Activated CD8-positive, alpha-beta memory T cell treated with anti-CD3 and anti-CD28 coated beads, Interleukin-2, amount 50 U/mL, for 1 hour (primary cell): ENCODE measurements around the gene AP1M1.

ENCODE experiments used
- DNase-seq: peaks from one replicate; pipeline ENCODE4 v3.0.0-alpha.2; 2020; ENCODE audit errors: extremely low read depth

Gene AP1M1

GRCh38 chr19:16232127-16232526, 34.4 kb downstream of the AP1M1 start:
- DNase-seq: no peak

DNA sequence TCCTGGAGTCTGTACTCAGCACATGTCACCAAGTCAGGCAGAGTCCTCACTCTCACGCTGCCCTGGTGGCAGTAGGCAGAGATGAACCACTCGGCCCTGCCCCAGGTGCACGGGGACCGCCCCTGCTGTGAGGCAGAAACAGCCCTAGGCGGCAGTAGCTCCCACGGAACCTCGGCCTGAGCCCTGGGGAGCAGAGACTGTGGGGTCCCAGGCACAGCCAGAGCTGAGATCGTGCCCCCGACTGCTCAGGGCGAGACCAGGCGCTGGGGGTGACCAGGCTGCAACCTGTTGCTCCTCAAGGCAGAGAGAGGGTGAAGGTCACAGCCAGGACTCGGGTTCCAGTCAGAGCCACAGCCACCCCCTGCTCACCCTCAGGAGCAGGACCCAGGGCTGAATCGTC, 34.9 kb downstream of the AP1M1 start:
- no peak for DNase-seq

DNA sequence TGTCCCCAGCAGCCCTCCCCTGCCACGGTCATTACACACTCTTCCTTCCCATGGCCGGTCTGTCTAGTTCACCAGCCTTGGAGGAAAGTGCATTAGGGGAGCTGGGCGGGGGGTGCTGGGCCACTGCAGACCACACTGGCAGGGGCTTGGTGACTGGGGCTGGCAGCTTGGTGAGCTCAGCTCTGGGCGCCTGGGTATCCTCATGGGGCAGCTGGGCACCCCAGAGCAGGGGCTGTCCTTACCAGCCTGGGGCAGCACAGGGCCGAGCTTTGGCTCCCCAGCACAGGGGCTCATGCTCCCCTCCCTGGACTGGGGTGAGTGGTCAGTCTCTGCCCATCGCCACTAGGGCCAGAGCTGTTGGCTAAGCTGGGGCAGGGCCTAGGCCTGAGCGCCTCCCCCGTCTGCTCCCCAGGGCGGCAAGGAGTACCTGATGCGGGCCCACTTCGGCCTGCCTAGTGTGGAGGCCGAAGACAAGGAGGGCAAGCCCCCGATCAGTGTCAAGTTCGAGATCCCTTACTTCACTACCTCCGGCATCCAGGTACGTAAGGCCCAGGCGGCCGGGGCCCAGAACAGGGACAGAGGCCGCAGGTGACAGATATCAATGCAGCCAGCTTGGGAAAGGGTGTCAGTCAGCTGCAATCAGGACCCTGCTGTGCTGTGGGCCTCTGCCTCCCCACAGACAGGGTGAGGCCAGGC, 35.5 kb downstream of the AP1M1 start:
- no peak for DNase-seq

DNA sequence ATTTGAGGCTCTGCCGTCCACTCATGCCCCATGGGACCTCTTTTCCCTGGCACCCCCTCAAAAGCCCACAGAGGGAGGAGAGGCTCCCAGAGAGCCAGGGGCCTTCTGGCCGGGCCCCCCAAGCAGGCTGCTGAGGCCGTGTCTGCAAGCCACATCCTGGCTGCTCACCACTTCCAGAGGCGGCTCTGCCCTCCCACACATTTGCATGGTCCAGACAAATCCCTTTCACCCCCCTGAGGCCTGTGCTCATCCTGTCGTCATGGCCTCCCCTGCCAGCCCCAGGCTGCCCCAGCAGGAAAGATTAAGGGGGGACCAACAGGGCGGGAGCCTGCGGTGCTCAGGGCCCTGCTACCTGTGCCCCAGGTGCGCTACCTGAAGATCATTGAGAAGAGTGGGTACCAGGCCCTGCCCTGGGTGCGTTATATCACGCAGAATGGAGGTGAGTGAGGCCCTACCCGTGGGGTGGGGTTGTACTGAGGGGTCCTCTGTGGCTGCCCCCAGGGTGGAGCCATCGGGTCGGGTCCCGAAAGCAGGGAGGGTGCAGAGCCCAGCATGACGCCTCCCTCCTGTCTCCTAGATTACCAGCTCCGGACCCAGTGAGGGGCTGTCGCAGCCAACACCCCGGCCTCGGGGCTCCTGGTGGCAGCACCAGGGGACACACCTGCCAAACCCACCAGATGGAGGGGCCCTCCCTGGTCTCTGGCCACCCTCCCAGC, 36.3 kb downstream of the AP1M1 start:
- DNase-seq: no peak

GRCh38 chr19:16234552-16235445, 37.1 kb downstream of the AP1M1 start:
- DNase-seq: no peak

- DNase-seq: no peak
Measured at GRCh38 chr19:16235811-16236652, 38.3 kb downstream of the AP1M1 start.

- DNase-seq: no peak
Measured at GRCh38 chr19:16244091-16244490, 46.4 kb downstream of the AP1M1 start.

DNA sequence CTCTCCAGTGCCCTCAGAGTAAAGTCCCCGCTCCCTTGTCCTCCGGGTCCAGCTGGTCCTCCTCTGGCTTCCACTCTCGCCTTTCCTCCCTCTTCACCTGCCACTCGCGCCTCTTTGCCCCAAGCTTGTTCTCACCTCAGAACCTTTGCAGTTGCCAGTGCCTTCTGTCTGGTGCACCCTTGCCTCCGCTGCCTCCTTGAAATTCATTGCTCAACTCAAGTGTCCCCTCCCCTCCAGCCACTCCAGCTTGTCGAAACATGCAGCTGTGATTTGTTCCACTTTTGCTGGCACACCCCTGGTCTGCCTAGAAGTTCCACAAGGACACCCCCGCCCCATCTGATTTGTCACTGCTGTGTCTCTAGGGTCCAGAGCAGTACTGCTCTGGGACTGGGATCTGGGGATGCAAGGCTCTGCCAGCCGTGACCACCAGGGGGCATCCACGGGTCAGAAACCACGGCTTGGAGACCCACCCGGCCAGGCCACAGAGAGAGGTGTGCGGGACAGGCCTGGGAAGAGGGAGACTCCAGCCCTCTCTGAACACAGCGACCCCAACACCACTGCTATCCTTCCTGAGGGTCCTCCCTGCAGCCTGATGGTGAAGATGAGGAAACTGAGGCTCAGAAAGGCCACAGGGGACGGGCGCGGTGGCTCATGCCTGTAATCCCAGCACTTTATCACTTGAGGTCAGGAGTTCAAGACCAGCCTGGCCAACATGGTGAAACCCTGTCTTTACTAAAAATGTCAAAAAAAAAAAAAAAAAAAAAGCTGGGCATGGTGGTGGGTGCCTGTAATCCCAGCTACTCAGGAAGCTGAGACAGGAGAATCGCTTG, 49.9 kb downstream of the AP1M1 start:
- peak; percentile 63 for DNase-seq

DNA sequence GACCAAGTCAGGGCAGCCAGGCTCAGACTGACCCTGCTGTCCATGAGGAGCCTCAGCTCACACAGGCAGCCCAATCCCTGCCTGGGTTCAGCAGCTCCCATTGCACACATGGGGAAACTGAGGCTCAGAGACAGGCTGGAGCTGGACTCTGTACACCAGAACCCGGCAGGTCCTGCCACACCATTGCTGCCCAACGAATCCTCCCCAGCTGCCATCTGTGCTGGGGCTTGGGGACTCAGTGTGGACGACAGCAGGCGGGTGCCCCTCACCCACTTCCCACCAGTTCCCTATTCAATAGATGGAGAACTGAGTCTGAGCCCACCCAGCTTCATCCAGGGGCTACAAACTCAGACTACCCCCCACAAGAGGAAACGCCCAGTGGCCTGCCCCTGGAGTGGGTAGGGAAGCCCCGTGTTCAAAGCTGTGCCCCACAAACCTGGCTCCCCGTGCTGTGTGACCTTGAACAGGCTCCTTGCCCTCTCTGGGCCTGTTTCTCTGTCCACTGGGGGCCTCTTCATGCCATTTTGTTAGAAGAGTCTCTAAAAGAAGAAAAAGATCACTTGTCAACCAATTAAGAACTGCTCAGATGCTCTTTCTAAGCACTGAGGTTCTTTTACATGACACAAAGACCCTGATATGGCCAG, 50.8 kb downstream of the AP1M1 start:
- no peak for DNase-seq

GRCh38 chr19:16249826-16250404, 52.2 kb downstream of the AP1M1 start:
- DNase-seq: no peak

DNA sequence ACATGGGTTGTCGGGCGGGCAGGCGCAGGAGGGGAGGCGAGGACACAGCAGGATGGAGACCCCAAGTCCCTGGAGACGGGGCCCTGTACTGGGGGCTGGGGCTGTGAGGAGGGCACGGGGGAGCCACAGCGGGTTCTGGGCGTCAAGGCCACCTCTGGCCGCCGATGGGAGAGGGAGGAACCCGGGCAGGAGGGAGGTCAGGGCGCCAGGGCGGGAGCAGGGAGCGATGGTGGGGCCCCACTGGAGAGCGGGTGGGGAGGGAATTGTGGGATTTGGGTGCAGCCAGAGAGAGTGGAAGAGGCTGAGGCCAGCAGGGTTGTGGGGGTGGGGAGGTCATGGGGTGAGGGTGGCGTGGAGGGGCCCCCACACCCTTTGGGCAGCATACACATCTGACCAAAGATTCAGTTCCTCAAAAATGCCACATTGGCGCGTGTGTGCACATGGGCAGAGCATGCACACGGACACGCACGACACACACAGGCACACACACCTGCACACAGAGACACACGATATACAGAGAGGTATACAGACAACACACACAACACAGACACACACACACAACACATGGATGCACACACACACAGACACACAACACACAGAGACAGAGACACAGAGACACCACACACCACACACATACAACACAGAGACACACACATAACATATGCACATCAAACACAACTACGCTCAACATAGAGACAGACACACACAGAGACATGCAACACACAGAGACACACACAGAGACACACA, 54.9 kb downstream of the AP1M1 start:
- no peak for DNase-seq

- no peak for DNase-seq
Measured at GRCh38 chr19:16254851-16255408, 57.2 kb downstream of the AP1M1 start.

DNA sequence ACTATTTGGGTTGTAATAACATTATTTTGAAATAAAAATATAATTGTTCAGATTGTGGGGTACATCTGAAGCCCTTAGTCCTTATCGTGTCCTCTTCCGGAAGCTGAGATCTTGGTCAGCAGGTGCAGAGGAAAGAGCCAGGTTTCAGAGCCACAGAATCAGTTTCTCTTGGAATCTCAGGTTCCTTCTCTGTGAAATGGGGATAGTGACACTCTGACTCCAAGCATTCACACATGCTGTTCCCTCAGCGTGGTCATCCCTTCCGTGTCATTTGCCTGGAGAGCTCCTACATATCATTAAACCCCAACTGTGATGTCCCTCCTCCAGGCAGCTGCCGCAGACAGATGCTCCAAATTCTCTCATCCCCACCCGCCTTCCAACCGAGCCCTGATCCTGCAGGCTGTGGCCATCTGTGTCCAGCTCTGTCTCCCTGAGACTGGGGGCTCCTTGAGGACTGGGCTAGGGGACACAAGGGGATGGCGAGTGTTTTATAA, 59.8 kb downstream of the AP1M1 start:
- DNase-seq: no peak

DNA sequence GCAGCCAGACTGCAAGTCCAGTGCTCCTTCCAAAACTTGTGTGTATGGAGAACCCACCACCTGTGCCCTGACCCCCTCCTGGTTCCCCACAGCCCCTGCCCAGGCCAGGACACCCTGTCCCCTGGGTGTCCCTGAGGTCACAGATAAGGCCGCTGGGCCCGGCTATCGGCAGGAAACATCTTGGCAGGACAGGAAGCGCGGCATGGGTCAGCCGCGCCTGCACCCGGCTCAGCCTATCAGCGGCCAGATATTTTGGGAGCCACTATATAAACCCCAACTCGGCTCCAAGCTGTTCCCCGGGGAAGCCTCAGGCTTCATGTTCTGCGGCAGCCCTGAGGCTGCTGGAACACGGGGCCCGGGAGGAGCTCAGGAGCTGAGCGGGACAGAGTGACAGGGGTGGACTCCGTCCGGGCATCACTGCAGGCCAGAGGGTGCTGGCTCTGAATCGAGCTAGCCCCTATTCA, 60.8 kb downstream of the AP1M1 start:
- no peak for DNase-seq

DNA sequence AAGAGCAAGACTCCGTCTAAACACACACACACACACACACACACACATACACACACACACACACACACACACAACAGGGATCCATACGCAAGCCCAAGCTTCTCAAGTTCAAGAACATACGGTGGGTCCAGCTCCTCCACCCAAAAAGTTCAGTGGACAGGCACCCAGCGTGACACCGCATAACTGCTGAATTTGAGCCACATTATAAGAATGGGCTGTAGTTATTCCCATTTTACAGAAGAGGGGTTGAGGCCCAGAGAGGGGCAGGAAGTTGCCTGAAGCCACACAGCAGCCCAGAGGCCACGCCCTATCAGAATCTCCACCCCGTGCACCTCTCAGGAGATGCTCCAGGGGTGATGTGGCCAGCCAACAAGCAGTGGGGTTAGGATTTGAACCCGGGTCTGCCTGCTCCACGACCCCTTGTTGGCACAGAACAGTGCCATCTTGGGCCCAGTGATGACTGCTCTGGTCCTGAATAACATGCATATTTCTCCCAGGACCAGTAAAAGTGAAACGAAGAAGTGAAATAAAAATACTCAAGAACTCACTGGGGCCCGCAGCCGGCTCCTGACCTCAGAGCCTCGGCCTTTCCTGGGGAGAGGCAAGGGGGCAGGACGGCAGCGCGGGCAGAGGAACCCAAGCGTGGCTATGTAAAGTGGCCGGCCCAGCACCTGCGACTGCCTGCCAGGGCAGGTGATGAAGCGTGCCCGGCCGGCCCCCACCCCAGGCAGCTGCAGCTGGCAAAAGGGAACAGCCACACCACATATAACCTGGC, 61.9 kb downstream of the AP1M1 start:
- no peak for DNase-seq

DNA sequence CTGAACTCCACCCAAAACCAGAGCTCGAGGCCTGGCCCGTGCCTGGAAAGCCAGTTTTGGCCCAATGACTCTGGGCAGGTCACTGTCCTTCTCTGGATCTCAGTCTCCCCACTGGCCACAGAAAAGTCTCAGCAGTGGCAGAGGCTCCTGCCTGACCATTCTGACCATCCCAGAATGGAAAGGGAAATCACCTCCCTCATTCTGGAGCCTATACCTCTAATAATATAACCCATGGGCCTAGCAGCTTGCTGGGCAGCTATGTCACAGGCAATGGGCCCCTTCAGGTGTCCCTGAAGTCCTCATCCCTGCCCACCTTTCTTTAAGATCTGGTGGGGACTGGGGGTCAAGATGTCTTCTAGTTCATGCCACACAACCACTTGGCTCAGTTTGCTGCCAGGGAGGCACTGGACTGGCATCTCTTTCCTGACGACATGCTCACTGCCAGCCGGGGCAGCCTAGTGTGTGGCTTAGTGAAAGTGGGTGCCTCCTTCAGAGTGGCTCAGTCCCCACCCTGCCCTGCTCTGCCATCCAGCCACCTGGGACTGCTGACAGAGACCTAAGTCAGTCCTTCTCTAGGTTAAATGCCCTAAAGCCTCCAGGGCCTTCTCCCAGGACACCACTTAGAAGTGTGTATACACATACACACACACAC, 62.6 kb downstream of the AP1M1 start:
- no peak for DNase-seq

DNA sequence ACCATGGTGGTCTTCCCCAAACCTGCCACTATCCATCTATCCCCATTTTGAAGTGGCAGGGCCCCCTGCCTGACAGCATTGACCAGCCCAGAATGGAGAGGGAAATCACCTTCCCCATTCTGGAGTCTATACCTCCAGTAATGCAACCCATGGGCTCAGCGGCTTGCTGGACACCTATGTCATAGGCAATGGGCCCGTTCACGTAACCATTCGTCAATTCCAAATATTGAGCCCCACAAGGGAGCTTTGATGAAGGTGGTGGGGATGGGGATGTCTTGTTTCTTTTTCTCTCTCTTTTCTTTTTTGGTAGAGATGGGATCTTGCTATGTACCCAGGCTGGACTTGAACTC, 63.1 kb downstream of the AP1M1 start:
- no peak for DNase-seq
